PC-3 (cell line): ENCODE results near the gene TRIM25.

Source experiments
- CTCF ChIP-seq: fragments of 300-600 bp; sonication (generic); conservative IDR thresholded peaks from 2 replicates; pipeline ENCODE4 v1.5.1; 2017; ENCODE audit warnings: antibody characterized with exemption, low read depth, mild to moderate bottlenecking, low read length
- EZH2 ChIP-seq: fragments of 300-600 bp; sonication (generic); IDR thresholded peaks from one replicate; pipeline ENCODE4 v1.6.1; 2017; ENCODE audit warnings: antibody characterized with exemption, mild to moderate bottlenecking, low read length; ENCODE audit not compliant: unreplicated experiment
- EZH2phosphoT487 ChIP-seq: fragments of 300-600 bp; sonication (generic); IDR thresholded peaks from 2 replicates; pipeline ENCODE4 v1.6.1; 2018; ENCODE audit warnings: mild to moderate bottlenecking, antibody characterized with exemption, low read length, borderline replicate concordance

- TF ChIP-seq EZH2, result no peak
- no peak for TF ChIP-seq EZH2phosphoT487
- peak; percentile 99 for TF ChIP-seq CTCF
Observed at GRCh38 chr17:56960596-56961538, 47.0 kb upstream of the TRIM25 start, which contains the start of gene COIL.
